A204.1 (cell line): ENCODE data around the gene FARP2.

Experiments used
- FAIRE-seq: peaks from 2 replicates; lab custom pipeline; 2012; peaks lifted over from hg19 to GRCh38; lab: Jason Lieb, UNC

The FARP2 gene

DNA sequence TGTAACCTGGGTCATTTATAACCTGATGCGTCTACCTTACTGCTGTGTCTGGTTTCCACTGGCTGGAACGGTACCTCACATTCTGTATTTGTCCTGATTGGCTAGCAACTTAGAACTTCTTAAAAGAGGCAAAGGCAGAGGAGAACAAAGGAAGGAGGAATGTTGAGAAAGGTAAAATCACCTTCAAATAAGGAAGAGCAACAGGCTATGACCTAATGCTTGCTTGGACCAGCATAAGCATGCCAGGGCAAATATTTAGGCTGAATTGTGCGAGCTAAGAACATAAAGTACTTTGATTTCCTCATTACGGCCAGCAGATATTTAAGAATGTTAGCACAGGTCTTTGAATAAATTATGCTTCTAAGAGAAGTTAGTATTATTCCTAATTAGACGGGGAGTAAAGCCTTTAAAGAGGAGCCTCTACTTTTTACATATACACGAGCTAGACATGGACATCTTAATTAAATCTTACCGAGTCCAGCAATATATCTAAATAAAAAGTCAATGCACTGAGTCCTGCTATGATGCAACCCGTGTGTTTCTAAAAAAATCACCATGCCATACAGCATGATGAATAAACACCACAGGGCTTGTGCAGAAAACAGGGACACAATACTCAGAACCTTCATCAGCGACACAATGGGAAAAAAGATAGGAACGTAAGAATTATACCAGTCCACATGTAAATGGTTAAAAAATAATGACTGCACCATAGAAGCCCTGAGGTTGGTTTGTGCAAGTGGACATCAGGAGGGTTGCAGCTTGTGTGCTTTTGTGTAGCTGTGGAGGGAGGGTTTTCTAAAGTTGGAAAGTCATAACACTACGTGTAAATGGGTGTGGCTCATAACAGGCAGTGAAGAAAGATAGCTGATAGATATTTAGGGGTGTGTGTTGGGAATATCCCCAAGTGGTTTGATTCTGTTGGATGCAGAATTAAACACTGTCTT, 26.1 kb upstream of the FARP2 start:
- FAIRE-seq = no peak

DNA sequence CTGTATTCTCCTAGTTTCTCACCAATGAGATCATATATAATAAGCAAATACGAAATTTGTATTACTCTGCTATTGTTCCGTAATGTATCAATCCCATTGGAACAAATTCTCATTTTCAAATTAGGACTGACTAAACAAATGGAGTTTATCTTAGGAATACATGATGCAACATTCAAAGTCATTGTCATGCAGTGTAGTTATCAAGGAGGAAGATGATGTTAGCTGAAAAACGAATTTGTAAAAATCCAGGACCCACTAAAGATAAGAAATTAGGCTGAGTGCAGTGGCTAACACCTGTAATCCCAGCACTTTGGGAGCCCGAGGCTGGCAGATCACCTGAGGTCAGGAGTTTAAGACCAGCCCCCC, 25.5 kb upstream of the FARP2 start:
- no peak for FAIRE-seq

DNA sequence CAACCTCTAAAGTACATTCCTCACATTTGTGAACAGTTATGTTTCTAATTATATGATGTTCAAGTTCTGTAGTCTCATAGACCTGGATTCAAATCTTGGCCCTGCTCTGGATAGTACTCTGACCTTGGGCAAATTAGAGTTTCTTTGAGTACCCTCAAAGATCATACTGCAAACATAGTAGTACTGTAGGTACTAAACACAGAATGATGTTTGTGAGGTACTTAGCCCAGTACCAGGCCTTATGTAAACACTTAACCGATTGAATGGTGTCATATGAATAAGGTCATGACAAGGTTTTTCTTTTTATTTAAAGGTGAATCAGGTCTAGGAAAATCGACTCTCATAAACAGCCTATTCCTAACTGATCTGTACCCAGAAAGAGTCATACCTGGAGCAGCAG, 21.3 kb upstream of the FARP2 start:
- FAIRE-seq = no peak

GRCh38 chr2:241339839-241340630, 16.1 kb upstream of the FARP2 start:
- FAIRE-seq = no peak

GRCh38 chr2:241340631-241341163, 15.4 kb upstream of the FARP2 start:
- no peak for FAIRE-seq

GRCh38 chr2:241344925-241345651, 11.0 kb upstream of the FARP2 start:
- no peak for FAIRE-seq

GRCh38 chr2:241349941-241350340, 6.1 kb upstream of the FARP2 start:
- no peak for FAIRE-seq

DNA sequence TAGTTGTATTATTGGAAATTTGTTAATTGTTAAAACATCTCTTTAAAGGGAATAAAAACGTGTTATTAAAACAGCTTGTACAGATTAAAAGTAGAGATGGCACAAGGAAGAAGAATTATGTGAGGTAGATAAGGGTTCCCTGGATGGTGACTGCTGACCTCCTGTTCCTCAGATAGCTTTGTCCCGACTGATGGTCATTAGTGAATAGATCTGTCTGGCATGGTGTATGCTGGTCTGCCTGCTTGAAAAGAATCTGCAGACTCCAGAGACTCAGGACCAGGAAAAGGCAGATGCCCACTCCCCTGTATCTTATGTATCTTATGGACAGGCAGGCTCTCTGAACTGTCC, 5.6 kb upstream of the FARP2 start:
- FAIRE-seq = no peak

- FAIRE-seq = no peak
Measured at GRCh38 chr2:241350878-241351639, 5.0 kb upstream of the FARP2 start.

DNA sequence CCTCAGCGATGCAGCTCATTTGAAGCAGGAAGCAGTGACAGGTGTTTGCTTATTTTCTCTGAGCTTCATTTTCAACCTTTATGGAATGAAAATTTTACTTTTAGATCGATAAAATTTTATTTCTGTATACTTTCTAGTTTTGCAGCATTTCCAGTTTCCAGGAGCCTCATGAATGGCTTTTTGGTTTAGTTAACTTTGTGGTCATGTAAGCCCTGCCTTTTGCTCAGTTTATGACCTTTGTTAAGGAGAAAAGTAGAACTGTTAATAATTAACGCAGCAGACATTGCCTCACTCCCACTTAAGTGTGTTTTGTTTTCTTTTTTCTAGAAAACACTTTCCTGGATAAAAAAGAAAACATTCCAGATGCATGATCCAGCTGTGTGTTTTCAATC, 4.4 kb upstream of the FARP2 start:
- FAIRE-seq = no peak

DNA sequence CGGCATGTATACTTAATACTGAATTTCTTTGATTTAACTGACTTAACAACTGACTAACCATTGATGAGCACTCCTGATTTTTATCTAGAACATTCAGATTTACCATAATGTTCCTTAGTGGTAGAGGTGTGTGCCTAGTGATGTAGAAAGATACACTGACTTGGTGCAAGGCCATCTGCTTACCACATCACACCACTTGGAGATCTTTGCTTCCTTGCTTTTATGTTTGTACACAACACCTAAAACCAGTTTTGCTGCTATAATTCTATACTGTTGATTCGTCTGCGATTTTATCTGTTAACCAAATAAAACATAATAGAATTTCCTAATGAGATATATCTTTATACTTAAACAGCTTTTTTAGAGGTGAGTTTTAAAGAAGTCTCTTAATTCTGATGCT, 3.9 kb upstream of the FARP2 start:
- no peak for FAIRE-seq

GRCh38 chr2:241354668-241355658, 1.1 kb upstream of the FARP2 start:
- no peak for FAIRE-seq

- FAIRE-seq = no peak
Measured at GRCh38 chr2:241356871-241357260, 781 bp downstream of the FARP2 start.

DNA sequence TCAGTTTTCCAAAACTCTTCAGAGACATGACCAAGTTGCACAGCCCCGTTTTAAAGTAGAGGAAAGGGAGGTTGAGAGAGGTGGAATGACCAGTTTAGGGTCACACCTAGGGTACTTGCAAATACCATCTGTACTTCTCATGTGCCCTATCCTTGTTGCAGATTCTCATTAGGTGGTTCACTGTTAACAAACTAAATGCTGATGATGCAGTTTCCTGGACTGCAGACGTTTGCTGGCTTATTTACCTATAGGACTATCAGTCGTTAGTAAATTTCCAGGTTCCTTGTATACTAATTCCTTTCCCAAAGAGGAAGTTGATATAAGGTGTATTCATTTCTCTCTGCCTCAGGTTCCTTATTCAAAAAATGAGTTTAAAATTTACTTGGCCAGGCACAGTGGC, 1.4 kb downstream of the FARP2 start:
- no peak for FAIRE-seq

- no peak for FAIRE-seq
Measured at GRCh38 chr2:241358470-241358869, 2.4 kb downstream of the FARP2 start.

GRCh38 chr2:241359481-241360045, 3.5 kb downstream of the FARP2 start:
- FAIRE-seq = no peak

GRCh38 chr2:241363426-241363825, 7.3 kb downstream of the FARP2 start:
- no peak for FAIRE-seq

- FAIRE-seq = no peak
Measured at GRCh38 chr2:241364781-241365180, 8.7 kb downstream of the FARP2 start.

DNA sequence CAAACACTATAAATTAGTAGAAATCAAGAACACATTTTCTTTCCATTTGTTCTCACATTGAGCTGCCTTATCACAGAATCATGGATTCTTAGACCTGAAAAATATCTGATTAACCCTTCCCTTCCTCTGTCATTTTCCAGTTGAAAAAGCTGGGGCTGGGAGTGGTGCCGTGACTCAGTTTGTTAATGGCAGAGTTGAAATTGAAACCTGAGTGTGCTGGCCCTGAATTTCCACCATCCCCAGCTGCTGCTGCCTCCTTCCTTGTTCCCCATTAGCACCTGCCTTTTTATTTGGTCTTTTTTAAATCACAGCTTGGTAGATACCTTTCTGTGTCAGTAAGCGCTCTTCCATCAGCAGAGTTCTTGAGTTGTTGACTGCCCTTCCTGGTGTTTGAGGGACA, 10.6 kb downstream of the FARP2 start:
- no peak for FAIRE-seq

GRCh38 chr2:241368643-241369042, 12.6 kb downstream of the FARP2 start:
- no peak for FAIRE-seq
